Thyroid gland (tissue), 4 donors: Measurements from ENCODE around the gene BRSK2. TPM values are rescaled to one million over a fixed set of nuclear protein-coding genes. Genes with fewer than 3 reads are reported as not detected.

Experiments used
- DNase-seq, 2 donors: peaks; one replicate each; pipeline ENCODE4 v3.0.0-alpha.2; 2019
- H3K27ac ChIP-seq, 3 donors: fragments of 200-600 bp; sonication (generic); 1 replicate in 2 of 3; 2 replicates in 1 of 3; pipeline ENCODE4 v1.5.1; 2016 to 2019; ENCODE audit warnings: mild to moderate bottlenecking in 1 of 3, moderate library complexity in 1 of 3
- H3K27me3 ChIP-seq: fragments of 200-600 bp; sonication (generic); one replicate; pipeline ENCODE4 v1.5.1; 2019
- H3K36me3 ChIP-seq, 2 donors: fragments of 200-600 bp; sonication (generic); one replicate each; pipeline ENCODE4 v1.5.1; 2016 to 2019
- H3K4me1 ChIP-seq, 2 donors: fragments of 200-600 bp; sonication (generic); one replicate each; pipeline ENCODE4 v1.5.1; 2017 to 2019
- H3K4me3 ChIP-seq, 3 donors: fragments of 200-600 bp; sonication (generic); replicated peaks in 1 of 3; 1 replicate in 2 of 3; 2 replicates in 1 of 3; pipeline ENCODE4 v1.5.1; 2016; ENCODE audit warnings: mild to moderate bottlenecking in 1 of 3
- H3K9me3 ChIP-seq: fragments of 200-600 bp; sonication (generic); one replicate; pipeline ENCODE4 v1.5.1; 2017
- CTCF ChIP-seq, 6 experiments: fragments of 200-600 bp in 3 of 6; fragments of 450-650 bp in 3 of 6; sonication (generic) in 3 of 6; IDR thresholded peaks; one replicate each; pipeline ENCODE4 v1.5.1; 2016 to 2019; ENCODE audit warnings: antibody characterized with exemption in 6 of 6, mild to moderate bottlenecking in 2 of 6, inconsistent platforms in 1 of 6, moderate library complexity in 1 of 6
- POLR2A ChIP-seq, 2 donors: fragments of 450-650 bp; IDR thresholded peaks; one replicate each; pipeline ENCODE4 v1.6.1; 2017; ENCODE audit warnings: antibody characterized with exemption in 2 of 2, mild to moderate bottlenecking in 2 of 2, moderate library complexity in 1 of 2
- WGBS, 2 donors: methylation state at CpG; one replicate each; pipeline ENCODE4 v1.1.5; 2017; 5-methylcytosine and 5-hydroxymethylcytosine counted together
- intact Hi-C: fragments of 100-400 bp; cut with DNase I; formaldehyde crosslinking; loops from one replicate; pipeline ENCODE4 v1.15.1; 2023
- total RNA-seq, 4 donors: library from RNA; depleted of rRNA; stranded (reverse); fragments of >200 nt; gene quantifications; one replicate each; pipeline ENCODE4 v1.2.3, GENCODE V29; 2016

The BRSK2 gene
- total RNA-seq, 4 donors from 2014 or later = 0.34 to 2.2 (median 0.81) TPM

GRCh38 chr11:1499899-1500298 is 110.2 kb downstream of the BRSK2 start:
- no peak for DNase-seq
- H3K36me3 ChIP-seq = no peaks in the 10 kb centered on the region
- H3K9me3 ChIP-seq = no peaks in the 10 kb centered on the region
- intact Hi-C loops = loop anchor here (5.0 kb wide), 1 partner anchor 38 kb away; no protein-coding TSS in a partner anchor
- no peak overlapping the region for H3K27ac ChIP-seq
- 92 to 94% methylated on average over 14 of the region's 14 CpGs for WGBS, 2 donors
- no peaks in the 10 kb centered on the region for H3K27me3 ChIP-seq
- H3K4me3 ChIP-seq = no peak overlapping the region
- peaks cover 25 to 61% of the 10 kb centered on the region in 2 donors for H3K4me1 ChIP-seq
- TF ChIP-seq CTCF (IDR thresholded peaks at IDR 0.05) (no peak), POLR2A (IDR thresholded peaks at IDR 0.05) (no peak)

- intact Hi-C loops = loop anchor here (5.0 kb wide), 1 partner anchor 38 kb away; no protein-coding TSS in a partner anchor
- TF ChIP-seq CTCF (IDR thresholded peaks at IDR 0.05) (no peak), POLR2A (IDR thresholded peaks at IDR 0.05) (no peak)
- Histone ChIP-seq H3K27ac (no peak overlapping the region), H3K4me3 (no peak overlapping the region), H3K9me3 (no peaks in the 10 kb centered on the region), H3K27me3 (no peaks in the 10 kb centered on the region), H3K4me1 (peaks cover 25 to 57% of the 10 kb centered on the region in 2 donors), H3K36me3 (no peaks in the 10 kb centered on the region)
- WGBS, 2 donors = 94 to 95% methylated on average over 28 of the region's 28 CpGs
- DNase-seq = no peak
Measured at GRCh38 chr11:1500466-1501420, 111.0 kb downstream of the BRSK2 start.

- Histone ChIP-seq H3K4me1 (peaks cover 31 to 60% of the 10 kb centered on the region in 2 donors), H3K27me3 (no peaks in the 10 kb centered on the region), H3K4me3 (no peak overlapping the region), H3K9me3 (no peaks in the 10 kb centered on the region), H3K36me3 (no peaks in the 10 kb centered on the region), H3K27ac (no peak overlapping the region)
- no peak for DNase-seq
- 89 to 95% methylated on average over 15 to 21 of the region's 25 CpGs for WGBS, 2 donors
- intact Hi-C loops = loop anchor here (5.0 kb wide), 1 partner anchor 39 kb away; no protein-coding TSS in a partner anchor
- TF ChIP-seq CTCF (IDR thresholded peaks at IDR 0.05) (no peak), POLR2A (IDR thresholded peaks at IDR 0.05) (no peak)
Measured at GRCh38 chr11:1501421-1502167, 111.9 kb downstream of the BRSK2 start.

GRCh38 chr11:1502168-1502953 is 112.6 kb downstream of the BRSK2 start:
- H3K9me3 ChIP-seq = no peaks in the 10 kb centered on the region
- TF ChIP-seq CTCF (IDR thresholded peaks at IDR 0.05) (no peak), POLR2A (IDR thresholded peaks at IDR 0.05) (no peak)
- DNase-seq = no peak
- H3K4me3 ChIP-seq = no peak overlapping the region
- 76 to 84% methylated on average over 7 to 11 of the region's 24 CpGs for WGBS, 2 donors
- intact Hi-C loops = loop anchor here (5.0 kb wide), 1 partner anchor 40 kb away; no protein-coding TSS in a partner anchor
- H3K27me3 ChIP-seq = no peaks in the 10 kb centered on the region
- no peaks in the 10 kb centered on the region for H3K36me3 ChIP-seq
- H3K4me1 ChIP-seq = peaks cover 36 to 60% of the 10 kb centered on the region in 2 donors
- peak overlapping the region in 2 of 3 donors; percentile 1 to 10 for H3K27ac ChIP-seq
